Fibroblast of peridontal ligament (primary cell): ENCODE data around the gene CSNK1E.
A peak's percentile ranks its signal among the peaks of the same experiment; 100 is the strongest.

ENCODE experiments used
- DNase-seq: peaks from one replicate; pipeline ENCODE4 v3.0.0-alpha.2; 2010; ENCODE audit errors: extremely low read depth

The CSNK1E gene

DNA sequence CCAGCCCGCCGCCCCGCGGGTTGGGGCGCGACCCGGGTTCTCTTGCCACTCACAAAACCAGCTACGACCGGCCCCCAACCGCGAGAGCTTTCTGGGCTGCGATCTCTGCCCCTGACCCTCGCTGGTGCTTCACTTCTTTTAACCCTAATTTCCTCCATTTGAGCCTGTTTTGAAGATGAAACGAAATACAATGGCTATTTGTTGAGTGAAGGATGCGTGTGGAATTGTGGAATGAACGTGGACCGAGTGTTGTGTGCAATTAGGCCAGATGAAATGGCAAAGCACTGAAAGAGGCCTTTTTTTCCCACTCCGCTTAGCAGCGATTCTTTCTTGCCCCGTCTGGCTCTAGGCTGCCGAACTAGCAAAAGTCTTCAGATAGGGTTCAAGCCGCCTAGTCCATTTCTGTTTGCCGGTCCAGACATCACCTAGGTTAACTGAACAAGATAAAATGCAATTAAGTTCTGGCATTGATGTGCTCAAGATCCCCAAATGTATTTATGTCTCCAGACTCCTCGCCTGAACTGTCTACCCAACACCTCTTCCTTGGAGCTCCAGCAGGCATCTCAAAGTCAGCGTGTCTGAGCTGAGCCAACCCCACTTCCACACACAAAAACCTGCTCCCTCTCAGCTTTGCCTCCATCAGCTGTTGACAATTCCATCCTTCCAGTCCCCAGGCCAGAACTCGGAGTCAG lies 44.0 kb downstream of the CSNK1E start:
- DNase-seq = peak; percentile 49

DNA sequence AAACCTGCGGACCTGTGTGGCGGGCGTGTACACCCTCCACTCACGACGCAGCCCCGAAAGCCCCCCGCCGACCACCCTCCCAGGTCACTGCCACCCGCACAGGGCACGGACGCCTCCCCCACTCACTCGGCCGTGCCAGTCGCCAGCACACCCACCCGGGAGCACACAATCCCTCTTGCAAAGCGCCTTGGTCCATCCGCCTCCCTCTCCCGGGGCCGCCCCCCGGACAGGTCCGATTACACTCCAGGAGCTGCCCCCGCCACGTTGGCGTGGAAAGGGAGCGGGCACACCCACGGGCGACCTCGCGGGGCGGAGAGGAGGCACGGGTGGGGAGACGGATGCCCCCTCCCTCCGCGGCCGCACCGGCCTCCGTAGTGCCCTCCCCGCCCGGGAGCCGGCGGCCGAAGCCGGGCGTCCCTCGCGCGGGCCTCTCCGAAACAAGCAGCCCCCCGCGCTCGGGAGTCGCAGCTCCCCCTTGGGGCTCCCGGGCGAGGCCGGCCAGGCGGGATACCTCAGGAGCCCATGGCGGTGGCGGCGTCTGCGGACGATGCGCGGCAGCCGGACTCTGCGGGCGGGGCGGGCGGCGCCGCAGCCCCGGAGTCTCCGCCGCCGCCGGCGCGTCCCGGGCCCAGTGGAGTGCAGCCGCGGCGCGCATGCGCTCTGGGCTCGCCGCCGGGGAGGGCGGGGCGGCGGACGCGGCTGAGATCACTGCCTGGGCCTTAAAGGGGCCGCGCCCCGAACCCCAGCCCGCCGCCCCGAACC lies 44.7 kb downstream of the CSNK1E start, which contains the start of gene TMEM184B:
Gene TMEM184B, minus strand, starts transcription at position 638 of the 762 bp plus-strand sequence. CDS start 25,049 bp downstream, outside the sequence.
- DNase-seq = peak; percentile 57

DNA sequence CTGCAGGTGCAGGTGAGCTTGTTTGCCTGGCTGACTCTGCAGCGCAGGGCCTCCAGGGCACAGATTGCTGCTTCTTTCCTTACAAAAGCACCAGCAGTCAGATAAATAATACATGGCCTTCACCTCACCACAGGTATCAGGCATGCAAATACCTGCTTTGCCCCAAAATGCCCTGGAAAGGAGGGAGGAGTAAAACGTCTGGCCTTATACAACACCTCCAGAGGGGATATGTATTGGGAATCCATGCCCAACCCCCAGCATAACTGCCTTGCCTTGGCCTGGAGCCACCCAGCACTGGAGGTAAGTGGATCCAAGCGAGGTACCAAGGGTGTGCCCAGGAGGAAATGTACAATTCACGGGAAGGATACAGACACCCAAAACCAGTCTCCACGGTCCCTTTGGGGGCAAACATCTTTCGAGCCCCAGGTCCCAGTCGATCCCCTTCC lies 45.3 kb downstream of the CSNK1E start:
- no peak for DNase-seq

DNA sequence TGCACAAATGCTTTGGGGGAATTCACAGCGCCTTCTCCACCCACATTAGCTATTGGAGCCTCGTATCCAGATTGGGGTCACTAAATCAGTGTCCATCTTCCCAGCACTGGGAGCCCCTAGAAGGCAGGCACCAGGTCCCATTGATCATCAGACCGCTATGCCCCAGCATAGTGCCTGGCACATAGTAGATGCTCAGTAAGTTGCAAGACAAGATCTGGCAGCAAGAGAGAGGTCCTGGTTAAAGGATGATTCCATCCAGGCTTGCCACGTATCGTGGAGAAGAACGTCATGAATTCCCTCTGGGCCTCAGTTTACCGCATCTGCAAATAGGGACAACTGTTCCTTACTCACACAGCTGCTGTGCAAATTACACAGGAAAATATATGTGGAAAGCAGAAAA lies 46.1 kb downstream of the CSNK1E start:
- no peak for DNase-seq

DNA sequence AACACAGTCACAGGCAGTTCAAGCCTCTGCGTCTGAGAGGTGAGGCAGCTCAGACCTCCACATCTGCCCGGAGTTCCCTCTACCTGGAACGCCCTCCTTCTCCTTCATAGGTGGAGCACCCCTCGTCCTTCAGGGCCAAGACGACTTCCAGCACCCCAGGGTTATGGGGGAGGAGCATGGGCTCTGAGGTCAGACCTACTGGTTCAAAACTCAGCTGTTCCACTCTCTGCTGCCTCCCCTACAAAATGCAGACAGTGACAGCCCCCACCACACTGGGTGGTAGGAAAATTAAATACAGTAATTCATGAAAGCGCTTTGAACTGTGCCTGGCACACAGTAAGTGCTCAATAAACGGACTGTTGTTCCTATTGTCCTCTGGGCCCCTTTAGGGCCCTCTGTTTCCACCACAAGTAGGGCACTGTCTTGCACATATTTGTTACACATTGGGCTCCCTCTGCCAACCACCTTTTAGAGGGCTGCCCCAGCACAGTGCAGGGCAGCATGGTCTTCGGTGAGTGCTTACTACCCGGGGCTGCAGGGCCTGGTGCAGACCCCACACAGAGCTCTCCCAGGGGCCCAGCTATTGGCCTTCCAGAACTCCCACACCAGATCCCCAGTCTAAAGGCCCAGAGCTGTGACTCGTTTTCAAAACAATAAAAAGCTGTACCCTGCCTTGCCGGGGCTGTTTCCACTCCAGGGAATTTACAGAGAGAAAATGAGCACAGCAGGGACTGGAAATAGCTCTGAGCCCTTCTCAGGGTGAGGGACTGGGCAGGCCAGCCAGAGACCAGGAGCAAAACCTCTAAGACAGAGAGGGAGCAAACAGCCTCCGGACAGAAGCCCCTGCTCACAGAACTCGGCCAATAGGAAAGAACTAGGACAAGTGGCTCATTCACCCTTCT lies 46.9 kb downstream of the CSNK1E start:
- DNase-seq = no peak

DNA sequence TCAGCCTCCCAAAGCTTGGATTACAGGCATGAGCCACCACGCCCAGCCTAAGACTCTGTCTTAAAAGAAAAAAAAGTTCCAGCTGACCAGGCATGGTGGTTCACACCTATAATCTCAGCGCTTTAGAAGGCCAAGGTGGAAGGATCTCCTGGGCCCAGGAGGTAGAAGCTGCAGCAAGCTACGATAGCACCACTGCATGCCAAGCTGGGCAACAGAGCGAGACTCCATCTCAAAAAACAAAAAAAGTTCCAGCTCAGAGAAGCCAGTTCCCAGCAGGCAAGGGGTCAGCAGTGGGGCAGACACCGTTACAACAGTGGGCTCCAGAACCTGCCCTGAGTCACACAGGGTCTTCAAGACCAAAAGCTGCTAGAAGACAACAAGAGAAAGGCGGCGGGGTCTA lies 47.8 kb downstream of the CSNK1E start:
- no peak for DNase-seq

DNA sequence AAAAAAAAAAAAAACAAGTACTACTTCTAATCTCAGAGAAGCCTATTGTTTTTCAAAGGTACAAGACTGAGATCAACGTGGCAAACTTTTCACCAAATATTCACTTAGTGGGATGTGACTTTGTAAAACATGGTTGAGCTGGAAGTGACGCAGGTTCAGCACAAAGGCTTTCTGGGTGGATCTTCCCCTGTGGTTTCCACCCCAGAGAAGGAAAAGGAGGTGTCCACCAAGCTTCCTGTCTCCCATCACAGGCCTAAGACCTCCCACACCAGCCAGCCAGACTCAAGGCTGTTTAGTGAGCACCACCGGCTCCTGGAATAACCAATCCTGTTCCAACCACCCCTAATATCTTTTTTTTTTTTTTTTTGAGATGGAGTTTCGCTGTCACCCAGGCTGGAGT lies 50.1 kb downstream of the CSNK1E start:
- DNase-seq = no peak

DNA sequence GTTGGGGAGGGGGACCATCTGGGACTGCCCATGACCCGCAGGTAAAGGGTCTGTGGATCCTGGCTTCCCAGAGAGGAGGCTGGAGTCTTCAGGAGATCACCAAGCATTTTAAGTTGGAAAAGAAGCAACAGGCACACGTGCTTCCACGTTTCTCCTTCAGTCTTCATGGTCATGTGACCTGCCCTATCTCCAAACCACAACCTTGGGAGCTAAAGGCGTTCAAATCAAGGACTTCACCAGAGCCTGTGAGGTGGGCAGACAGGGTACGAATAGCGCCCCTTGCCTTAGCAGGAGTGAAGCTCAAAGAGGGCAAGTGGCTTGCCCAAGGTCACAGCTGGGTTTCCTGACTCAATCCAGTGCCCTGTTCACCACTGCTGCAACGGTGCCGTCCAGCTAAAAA lies 51.1 kb downstream of the CSNK1E start:
- no peak for DNase-seq

DNA sequence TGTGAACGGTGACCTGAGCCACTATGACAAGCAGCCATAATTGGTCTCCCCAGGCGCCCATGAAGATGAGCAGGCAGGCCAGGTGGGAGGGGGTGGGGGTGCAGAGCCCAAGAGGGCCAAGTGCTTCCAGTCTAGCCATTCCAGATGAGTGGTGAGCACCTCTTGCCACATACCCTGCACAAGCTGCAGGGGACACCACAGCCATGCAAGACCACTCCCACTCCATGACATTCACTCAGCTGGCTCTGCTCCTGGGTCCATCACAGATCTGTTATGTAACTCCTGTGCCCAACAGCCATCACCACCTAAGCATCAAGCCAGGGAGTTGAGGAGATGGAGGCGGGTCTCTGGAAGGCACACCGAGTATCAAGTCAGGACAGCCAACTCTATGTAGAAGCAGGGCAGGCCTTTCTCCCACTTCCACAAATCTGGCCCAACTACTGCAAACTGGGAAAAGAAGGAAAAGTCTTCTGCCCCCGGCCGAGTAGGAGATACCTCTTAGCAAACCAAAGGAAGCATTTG lies 52.9 kb downstream of the CSNK1E start:
- no peak for DNase-seq

DNA sequence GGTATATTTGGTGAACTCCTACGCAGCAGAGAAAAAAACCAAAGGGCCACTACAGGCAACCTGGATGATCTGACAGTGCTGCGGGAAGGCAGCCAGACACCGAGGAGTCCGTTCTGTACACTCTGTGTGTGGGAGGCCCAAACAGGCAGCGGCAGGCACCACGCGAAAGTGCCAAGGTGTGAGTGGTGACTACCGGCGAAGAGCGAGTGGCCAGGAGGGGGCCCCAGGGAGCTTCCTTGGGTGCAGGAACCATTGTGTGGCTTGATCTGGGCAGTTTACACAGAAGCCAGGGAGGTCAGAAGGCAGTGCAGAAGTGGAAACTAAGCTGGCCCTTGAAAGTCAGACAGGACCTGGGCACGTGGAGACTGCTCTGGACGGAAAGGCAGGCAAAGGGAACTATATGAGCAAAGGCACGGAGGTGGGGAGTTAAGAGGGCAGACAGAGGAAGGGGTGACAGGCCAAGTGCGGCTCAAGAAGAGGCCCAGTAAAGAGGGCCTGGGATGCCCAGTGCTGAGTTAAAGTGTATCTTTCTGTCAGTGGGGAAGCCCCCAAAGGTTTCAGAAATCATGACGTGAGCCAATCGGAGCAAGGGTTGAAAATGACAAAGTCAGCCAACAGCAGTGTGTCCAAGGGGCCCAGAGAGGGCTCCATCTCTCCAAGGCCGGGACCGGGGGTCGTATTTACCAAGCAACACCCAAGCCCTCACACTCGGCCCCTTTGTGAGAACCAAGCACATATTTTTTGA lies 55.0 kb downstream of the CSNK1E start:
- DNase-seq = no peak

DNA sequence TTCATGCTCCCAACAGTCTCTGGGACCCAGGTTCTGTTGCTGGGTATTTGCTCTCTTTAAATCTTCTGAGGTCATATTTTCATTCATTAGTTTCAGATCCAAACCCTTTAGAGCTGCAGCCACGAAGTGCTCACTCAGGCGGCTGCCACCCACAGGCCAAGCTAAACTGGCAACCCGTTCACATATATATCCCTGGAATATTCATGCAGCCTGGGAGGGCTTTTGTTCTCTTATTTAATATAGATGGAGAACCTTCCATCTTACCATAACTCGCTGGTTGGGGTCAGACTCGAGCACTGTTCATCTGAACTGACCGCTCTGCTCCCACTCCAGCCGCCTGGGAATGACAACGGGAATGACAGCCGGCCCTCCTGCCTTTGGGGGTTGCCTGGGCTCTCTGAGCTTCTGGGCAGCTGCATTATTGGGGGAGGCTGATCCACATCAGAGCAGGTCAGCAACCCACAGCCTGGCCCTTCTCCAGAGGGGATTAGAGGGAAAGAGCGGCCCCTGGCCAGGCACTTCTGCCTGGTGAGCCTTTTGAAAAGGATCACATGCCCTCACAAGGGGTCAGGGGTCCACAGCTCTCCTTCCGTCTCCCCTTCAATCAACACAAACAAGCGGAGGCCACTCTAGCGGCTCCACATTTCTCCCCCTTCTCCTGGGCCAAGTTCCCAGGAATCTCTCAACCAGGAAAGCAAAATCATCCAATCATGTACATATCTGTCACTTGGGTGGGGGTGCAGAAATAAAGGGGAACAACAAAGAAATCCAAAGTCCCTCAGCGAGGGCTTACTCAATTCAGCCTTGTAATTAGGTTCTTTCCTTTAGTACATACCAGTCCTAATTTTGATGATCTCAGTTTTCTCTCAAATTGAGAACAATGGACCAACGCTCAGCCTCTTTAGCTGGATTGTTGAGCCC lies 56.2 kb downstream of the CSNK1E start:
- peak; percentile 46 for DNase-seq

DNA sequence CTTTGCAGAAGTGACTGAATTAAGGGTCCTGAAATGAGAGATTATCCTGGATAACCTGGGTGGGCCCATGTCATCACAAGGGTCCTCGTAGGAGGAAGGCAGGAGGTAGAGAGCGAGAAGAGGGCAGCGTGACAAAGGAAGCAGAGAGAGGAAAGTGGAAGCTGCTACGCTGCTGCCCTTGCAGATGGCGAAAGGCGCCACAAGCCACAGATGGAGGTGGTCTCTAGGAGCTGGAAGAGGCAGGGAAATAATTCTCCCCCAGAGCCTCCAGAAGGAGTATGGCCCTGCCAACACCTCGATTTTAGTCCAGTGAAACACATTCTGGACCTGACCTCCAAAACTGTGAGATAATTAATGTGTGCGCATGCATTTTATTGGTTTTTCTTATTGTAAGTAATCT lies 57.9 kb downstream of the CSNK1E start:
- no peak for DNase-seq

DNA sequence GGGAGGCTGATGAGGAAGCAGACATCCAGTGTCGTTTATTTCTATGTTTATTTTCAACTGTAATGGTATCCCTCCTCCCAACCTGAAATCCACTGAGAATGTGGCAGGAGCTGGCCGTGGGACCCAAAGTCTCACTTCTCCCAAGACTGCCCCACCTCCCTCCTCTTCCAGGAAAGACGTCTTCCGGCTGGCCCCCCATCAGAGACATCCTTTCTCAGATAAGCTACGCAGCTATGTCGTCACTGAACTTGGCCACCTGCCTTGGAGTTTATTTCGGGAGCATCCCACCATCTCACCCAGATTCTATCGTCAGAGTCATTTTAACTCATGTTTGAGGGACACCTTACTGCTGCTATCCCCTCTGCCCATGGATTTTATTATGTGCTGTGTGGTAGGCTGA lies 58.3 kb downstream of the CSNK1E start:
- no peak for DNase-seq

DNA sequence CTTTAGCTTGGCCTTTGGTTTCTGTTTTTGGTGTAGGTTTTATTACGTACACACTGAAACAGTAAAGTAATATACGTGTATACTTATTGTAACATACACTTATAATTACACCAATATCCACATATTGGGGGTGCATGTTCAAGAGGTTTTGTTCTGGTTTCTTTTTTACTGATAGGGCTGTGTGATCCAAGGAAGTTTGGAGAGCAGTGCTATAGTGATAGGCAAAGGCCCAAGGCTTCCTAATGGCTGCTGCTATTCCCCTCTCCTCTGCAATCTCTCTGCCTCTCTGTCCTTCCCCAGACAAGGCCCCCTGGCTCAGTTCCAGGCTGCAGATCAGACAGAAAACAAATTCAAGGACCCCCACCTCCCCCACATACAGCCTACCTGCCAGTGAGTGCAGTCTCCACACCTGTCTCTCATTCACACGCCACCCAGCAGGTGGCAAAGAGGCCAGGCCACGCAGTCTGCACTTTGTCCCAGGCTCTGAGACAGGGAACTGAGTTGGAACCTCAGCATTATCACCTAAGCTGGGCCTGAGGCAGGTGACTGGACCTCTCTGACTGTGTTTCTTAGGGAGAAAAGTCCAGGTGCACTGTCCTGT lies 59.5 kb downstream of the CSNK1E start:
- no peak for DNase-seq

DNA sequence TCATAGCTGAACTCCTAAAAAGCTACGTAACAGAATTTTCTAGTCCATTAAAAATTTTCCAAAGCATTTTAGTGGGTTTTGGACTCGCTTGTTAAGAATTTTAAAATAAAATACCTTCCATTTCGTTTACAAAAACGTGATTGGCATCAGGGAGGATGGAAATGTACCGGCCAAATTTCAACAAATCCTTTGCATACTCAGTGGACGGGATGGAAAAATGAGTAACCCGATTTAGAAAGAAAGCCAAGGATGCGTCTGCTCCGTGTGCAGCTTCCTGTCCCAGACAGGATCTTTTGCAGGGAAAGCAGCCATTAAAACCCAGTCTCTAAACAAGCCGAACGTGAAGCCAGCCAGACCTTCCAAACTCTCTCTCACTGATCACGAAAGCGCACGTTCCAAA lies 60.1 kb downstream of the CSNK1E start:
- DNase-seq = peak; percentile 77

DNA sequence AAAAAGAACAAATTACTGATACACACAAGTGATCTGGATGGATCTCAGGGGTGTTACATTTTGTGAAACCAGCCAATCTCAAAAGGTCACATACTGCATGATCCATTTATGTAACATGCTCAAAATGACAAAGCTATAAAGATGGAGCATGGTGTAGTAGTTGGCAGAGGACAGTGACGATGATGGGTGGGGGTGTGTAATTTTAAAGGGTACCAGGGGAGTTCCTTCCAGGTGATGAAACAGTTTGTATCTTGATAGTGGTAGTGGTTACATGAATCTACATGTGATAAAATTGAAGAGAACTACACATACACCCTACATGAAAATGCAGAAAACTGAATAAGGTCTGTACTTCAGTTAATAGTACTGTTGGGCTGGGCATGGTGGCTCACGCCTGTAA lies 61.5 kb downstream of the CSNK1E start:
- DNase-seq = no peak

DNA sequence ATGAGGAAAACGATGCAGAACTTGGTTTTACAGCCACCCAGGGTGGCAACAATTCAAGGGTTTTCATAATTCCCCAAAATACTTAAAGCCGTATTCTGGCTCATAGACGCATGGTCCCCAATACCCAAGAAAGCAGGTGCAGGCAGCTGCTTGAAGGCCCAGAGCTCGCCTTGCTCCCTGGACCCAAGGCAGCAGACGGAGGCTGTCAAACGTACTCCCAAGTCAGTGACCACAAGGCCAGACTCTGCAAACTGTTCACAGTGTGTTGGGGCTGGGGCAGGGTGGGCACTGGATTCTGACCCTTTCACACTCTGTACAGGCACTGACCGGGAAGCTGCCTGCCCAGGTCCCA lies 65.9 kb downstream of the CSNK1E start:
- DNase-seq = no peak

DNA sequence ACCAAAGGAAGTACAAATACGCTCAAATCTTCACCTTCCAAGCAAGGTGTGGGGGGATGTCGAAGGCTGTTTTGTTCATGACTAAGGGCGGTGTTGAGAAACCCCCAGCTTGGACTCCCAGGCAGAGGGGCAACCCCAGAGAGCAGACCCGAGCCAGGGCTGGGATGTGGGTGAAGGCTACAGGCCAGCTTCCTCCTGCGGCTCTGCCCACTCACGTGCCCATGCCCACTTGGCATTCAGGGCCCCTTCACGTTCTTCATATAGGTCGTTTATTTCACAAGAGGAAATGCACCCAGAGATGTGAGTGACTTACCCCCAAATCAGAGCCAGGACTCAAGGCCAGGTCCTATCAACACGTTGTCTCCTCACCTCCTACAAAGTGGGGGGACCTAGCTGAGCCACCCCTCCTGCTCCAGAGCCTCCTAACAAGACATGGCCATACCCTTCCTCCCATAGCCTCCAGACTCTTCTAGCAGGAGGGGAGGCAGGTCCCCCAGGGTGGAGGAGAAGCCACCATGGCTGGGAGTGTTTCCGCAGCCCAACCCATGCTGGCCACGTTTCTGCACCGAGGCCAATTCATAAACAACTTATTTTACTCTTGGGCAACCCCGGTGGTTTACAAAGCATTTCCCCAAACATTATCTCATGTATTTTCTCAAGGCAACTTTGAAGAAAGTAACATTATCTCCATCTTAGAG lies 66.4 kb downstream of the CSNK1E start:
- DNase-seq = peak; percentile 27
